ENCODE data around the gene ANLN.

The ANLN gene

DNA sequence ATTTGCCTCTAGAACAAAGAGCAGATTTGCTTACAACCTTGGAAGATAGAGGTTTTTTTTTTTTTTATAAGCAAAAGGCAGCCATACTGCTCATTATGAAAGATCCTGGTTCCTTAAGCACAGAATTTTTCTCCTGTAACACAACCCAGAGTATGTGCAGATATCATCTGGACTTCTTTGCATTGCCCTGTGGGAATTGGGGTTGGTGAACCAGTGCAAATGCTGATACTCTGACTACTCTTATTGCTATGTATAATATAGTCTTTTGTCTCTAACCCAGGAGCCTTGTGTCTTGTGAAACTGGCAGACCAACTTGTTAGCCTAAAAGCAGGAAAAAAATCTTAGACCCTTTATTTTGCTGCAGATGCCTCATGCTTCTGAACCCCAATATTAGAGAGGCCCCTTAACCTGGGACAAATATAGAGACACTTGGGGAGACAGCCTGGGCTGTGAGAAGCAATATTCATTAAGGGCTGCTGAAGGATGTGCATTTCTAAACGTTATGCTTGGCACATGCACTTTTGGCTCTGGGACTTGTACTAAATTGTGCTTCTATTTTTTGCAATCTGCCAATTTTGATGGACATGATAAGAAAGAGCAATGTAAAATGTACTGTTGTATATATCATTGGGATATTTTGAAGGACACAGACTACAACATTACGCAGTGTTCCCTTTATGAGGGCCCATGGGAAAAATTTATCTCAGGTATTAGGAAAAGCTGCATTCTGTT lies 78.9 kb downstream of the ANLN start:
- intact Hi-C loops (cut with DNase I; ENCODE audit: low total_unique reads), result no loop called here
- H3K36me3 ChIP-seq, result no peaks in the 10 kb centered on the region
- TF ChIP-seq, protein P1, sequence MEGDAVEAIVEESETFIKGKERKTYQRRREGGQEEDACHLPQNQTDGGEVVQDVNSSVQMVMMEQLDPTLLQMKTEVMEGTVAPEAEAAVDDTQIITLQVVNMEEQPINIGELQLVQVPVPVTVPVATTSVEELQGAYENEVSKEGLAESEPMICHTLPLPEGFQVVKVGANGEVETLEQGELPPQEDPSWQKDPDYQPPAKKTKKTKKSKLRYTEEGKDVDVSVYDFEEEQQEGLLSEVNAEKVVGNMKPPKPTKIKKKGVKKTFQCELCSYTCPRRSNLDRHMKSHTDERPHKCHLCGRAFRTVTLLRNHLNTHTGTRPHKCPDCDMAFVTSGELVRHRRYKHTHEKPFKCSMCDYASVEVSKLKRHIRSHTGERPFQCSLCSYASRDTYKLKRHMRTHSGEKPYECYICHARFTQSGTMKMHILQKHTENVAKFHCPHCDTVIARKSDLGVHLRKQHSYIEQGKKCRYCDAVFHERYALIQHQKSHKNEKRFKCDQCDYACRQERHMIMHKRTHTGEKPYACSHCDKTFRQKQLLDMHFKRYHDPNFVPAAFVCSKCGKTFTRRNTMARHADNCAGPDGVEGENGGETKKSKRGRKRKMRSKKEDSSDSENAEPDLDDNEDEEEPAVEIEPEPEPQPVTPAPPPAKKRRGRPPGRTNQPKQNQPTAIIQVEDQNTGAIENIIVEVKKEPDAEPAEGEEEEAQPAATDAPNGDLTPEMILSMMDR (IDR thresholded peaks at IDR 0.05), result no peak

DNA sequence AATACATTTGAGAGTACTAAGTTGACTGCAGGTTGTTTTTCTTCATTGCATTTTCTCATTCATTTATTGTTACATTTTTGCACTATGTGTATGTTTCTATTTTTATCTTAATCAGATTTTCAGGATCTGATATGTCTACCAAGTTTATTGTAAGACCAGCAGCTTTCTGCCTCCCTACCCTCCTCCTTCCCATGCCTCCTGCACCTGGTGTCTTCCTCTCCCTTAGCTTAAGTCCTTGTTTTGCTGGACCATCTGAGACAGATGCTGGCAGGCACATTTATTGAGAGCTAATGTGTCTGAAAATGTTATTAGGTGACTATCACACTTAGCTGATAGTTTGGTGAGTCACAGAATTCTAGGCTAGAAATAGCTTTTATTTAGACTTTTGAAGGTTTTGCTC lies 79.6 kb downstream of the ANLN start:
- intact Hi-C loops (cut with DNase I; ENCODE audit: low total_unique reads), result no loop called here
- Histone ChIP-seq H3K36me3 (no peaks in the 10 kb centered on the region), H3K9me3 (no peaks in the 10 kb centered on the region), H3K27me3 (no peaks in the 10 kb centered on the region), H3K4me1 (peaks cover 0 to 19% (median 4%) of the 10 kb centered on the region in 4 donors), H3K27ac (no peak overlapping the region), H3K4me3 (no peak overlapping the region)
- DNase-seq, result no peak
- TF ChIP-seq, protein P1 (IDR thresholded peaks at IDR 0.05), result no peak

More for the DNA sequence above, 78.9 kb downstream of the ANLN start:
- H3K27ac ChIP-seq, result no peak overlapping the region
- H3K9me3 ChIP-seq, result no peaks in the 10 kb centered on the region
- no peak for DNase-seq
- H3K4me3 ChIP-seq, result no peak overlapping the region
- no peaks in the 10 kb centered on the region for H3K27me3 ChIP-seq
- H3K4me1 ChIP-seq, result peaks cover 0 to 19% (median 4%) of the 10 kb centered on the region in 4 donors

DNA sequence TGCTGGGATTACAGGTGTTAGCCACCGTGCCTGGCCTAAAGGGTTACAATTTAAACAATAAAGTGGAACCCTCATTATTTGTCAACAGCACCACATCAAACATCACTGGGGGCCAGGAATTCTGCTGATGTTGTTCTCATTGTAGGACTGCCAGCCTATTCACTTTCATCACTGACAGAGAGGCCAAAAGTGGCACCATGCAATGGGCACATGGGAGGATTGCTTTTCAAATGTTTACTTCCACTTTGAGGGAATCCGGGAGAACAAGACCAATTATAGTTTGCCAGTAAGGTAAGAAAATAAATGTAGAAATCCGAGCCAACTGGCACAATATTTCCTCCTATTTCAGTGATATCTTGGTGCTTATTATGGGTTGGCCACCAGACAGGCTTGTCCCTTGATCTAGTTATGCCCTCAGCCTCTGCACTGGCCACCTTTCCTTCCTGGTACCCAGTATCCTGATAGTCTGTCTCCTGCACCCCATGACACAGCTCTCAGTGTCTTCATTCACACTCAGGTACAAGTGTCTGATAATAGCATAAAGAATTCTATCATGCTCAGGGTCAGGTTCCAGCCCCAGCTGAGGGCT lies 82.6 kb downstream of the ANLN start:
- TF ChIP-seq, protein P1 (IDR thresholded peaks at IDR 0.05), result no peak
- intact Hi-C loops (cut with DNase I; ENCODE audit: low total_unique reads), result no loop called here
- peaks cover 0 to 19% (median 4%) of the 10 kb centered on the region in 4 donors for H3K4me1 ChIP-seq

DNA sequence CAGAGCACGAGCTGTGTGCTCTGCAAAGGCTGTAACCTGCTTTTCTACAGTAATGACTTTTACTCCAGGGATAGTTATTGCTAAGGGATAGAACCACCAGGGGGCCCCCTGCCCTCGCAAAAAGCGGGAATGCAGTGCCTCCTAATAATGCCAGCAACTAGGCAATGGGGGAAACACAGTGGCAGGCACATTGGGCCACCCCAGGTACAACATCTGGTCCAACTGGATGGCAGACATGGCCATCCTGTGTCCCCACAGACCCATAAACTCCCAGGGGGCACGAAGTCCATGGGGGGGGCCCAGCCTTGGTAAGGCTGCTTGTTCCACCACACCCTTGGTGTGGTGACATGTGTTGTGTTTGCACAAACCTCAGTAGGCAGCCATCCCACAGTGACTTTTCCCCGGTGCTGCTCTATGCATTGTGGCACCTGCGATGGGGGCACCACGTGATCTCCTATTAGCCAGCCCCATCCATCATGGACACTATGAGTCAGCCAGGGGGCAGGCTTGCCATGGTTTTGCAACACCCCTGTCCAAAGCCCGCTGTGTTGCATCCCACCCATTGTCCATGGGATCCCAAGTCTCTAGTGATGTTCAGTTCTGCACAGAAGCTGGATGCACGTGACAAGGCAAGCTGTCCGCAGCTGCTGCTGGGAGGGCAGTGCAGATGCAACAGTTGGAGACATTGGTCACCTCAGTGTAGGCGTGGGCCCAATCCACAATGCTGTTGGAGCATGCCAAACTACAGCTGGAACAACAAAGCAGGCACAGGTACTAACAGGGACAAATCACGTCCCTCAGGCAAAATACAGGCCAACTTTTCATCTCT lies 84.0 kb downstream of the ANLN start:
- Histone ChIP-seq H3K36me3 (no peaks in the 10 kb centered on the region), H3K4me1 (peaks cover 0 to 15% (median 3%) of the 10 kb centered on the region in 4 donors), H3K4me3 (no peak overlapping the region), H3K27ac (no peak overlapping the region), H3K9me3 (no peaks in the 10 kb centered on the region), H3K27me3 (no peaks in the 10 kb centered on the region)
- intact Hi-C loops (cut with DNase I; ENCODE audit: low total_unique reads), result no loop called here
- no peak for DNase-seq
- TF ChIP-seq, protein P1 (IDR thresholded peaks at IDR 0.05), result no peak

More for the DNA sequence above, 82.6 kb downstream of the ANLN start:
- no peak overlapping the region for H3K27ac ChIP-seq
- no peaks in the 10 kb centered on the region for H3K27me3 ChIP-seq
- H3K9me3 ChIP-seq, result no peaks in the 10 kb centered on the region
- H3K36me3 ChIP-seq, result no peaks in the 10 kb centered on the region
- DNase-seq, result no peak
- H3K4me3 ChIP-seq, result no peak overlapping the region

DNA sequence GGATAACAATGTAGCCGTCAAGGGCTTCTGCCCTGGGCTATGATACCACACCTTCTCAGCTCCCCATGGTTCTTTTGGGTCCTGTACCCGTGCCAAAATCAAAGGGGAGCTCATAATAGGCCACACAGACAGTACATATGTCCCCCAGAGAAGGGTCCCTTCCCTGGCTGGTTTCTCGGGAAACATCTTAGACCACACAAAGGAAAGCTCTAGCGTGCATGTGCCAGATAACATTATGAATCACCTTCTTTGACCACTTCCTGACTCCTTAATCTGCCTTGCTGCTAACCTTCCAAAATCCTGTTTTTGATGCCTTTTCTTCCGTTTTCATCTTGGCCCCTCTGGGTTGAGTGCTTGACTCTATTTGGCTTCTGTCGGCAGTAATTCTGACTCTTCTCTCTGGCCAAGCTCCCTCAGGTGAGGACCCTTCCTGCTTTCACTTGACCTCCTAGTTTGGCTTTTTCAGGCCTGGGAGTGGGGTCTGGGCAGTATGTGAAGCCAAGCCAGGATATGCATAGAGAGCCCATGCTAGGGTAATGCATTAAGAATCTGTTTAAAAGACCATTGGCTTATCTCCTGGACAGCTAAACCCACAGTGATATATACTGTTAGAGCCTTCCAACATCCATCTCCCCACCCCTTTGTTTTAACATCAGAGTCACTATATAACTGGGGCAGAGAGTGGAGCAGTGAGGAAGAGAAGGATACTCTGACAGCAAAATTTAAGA lies 84.8 kb downstream of the ANLN start:
- H3K4me1 ChIP-seq, result peaks cover 0 to 7% (median under 1%) of the 10 kb centered on the region in 4 donors
- intact Hi-C loops (cut with DNase I; ENCODE audit: low total_unique reads), result no loop called here

More for the DNA sequence above, 84.8 kb downstream of the ANLN start:
- DNase-seq, result no peak
- Histone ChIP-seq H3K9me3 (no peaks in the 10 kb centered on the region), H3K27me3 (no peaks in the 10 kb centered on the region), H3K27ac (no peak overlapping the region), H3K4me3 (no peak overlapping the region), H3K36me3 (no peaks in the 10 kb centered on the region)
- TF ChIP-seq, protein P1 (IDR thresholded peaks at IDR 0.05), result no peak
